Kidney capillary endothelial cell (primary cell): ENCODE measurements around the gene TAS1R1.

Experiments used
- DNase-seq: peaks from one replicate; pipeline ENCODE4 v3.0.0-alpha.2; 2018; ENCODE audit warnings: low spot score

TAS1R1 gene

DNA sequence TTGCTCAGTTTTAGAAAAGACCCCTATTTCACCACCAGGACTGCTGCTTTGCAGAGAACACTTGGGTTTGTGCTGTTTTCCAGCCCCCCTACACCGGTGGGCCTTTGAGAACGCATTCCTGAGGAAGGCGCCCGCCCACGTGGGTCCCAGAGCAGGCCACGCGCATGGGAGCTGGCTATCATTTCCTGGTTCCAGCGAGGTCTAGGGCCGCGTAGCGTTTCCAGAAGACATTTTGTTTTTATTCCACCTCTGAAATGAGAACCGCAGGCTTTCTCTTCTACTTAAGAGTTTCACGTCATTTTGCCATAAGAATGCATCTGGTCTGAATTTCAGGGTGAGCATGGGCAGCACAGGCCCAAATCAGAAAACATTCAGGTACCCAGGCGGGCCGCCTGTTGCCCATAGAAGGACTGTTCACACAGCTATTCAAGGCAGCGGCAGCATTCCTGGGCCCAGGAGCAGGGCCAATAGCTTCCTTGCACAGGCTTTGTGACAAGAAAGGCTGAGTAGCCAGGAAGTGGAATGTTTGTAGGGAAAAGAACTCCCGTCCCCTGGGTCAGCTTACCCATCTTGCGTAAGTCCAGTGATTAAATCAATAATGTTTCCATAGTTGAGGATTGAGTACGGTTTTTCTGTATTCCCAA lies 48.9 kb downstream of the TAS1R1 start:
- DNase-seq = peak; percentile 53

DNA sequence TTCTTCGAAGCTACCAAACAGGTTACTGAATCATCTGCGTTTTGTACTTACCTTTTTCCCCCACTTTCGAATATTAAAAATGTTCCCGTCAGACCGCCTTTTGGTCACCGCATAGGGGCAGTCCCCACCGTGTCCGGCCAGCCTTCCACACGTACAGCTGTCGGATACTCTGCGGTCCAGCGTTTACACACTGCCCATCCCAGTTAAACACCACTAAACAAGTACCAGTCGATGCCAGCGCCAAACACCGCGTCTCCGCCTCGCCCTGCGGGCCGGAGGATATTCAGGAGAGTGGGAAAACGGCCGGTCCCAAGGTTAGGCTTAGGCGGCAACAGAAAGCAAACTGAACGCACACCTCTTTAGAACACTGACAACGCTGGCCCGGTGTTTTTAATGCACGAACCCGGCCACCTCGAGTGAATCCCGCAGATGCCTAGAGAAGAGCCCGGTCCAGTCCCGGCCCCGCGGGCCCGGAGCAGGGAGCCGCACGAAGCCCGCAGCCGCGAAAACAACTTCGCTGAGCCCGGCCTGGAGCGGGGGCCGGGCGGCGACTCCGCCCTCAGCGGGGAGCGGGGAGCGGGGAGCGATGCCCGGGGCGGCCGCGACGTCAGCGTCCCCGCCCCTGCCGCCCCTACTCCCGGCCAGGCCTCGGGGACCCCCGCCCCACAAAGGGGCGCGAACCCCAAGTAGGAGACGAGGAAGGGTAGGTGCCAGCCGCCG lies 57.7 kb downstream of the TAS1R1 start:
- DNase-seq = peak; percentile 31

DNA sequence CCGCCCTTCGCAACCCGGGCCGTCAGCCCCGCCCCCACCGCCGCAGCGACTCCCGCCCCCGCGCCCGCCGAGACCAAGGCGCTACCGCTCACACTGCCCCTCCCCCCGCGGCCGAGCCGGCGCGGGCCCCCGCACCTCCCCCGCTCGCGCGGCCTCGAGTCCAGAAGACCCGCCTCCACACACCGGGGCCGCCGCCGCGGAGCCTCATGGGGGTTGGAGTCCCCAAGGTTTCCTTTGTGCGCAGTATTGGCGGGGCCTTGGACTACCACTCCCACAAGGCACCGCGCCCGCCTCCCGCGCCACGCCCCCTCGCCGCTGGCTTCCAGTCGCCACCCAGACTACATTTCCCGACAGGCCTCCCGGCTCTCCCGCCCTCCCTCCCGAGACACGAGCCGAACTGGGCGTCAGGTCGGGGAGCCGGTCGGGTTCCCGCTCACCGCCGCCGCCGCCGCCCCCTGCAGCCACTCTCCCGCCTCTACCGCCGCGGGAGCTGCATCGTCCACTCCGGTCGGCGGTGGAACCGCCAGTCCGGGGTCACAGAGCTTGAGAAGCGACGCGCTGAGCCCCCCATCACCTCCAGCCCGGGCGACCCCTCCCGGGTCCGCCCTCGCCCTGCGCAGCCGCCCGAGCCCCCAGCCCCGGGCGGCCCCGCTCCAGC lies 58.4 kb downstream of the TAS1R1 start, which contains the start of gene PHF13:
Gene PHF13, plus strand, starts transcription at position 371 of the 658 bp plus-strand sequence. CDS start 336 bp downstream, outside the sequence.
- peak; percentile 97 for DNase-seq

DNA sequence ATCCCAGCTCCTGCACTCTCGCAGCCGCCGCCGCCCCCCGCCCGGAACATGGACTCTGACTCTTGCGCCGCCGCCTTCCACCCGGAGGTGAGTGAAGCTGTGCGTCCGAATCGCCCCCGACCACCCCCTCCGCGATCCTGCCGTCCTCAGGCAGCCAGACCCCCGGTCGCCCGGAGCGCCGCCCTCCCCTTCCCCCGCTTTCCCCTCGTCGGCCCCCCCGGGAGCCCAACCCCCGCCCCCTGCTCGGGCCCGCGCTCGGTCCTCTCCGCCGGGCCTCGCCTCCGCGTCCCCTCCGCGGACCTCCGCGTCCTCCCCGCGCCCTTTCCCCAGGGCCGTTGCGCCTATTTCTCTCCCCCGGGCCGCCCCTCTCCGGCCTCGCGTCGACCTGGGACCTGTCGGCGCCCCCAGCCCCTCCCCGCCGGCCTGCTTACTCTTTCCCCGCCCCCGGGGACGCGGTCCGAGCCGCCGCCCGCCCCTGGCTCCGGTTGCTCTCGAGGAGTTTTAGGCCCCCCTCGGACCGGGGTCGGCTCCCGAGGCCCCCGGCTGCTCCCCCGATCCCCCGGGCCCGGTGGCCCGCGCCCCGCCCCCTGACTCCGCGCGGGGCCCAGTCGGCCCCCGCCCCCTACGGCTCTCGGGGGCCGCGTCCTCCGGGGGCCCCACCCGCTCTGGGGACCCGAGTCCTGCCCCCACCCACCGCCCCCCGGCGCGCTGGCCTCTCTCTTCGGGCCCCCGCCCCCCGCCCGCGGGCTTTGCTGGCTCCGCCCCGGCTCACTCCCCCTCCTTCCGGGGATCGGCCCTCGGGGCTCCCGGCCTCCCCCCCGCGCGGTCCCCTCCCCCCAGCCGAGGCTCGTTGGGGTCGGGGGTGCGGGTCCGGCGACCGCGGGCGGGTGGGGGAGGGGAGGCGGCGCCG lies 59.2 kb downstream of the TAS1R1 start:
- no peak for DNase-seq

DNA sequence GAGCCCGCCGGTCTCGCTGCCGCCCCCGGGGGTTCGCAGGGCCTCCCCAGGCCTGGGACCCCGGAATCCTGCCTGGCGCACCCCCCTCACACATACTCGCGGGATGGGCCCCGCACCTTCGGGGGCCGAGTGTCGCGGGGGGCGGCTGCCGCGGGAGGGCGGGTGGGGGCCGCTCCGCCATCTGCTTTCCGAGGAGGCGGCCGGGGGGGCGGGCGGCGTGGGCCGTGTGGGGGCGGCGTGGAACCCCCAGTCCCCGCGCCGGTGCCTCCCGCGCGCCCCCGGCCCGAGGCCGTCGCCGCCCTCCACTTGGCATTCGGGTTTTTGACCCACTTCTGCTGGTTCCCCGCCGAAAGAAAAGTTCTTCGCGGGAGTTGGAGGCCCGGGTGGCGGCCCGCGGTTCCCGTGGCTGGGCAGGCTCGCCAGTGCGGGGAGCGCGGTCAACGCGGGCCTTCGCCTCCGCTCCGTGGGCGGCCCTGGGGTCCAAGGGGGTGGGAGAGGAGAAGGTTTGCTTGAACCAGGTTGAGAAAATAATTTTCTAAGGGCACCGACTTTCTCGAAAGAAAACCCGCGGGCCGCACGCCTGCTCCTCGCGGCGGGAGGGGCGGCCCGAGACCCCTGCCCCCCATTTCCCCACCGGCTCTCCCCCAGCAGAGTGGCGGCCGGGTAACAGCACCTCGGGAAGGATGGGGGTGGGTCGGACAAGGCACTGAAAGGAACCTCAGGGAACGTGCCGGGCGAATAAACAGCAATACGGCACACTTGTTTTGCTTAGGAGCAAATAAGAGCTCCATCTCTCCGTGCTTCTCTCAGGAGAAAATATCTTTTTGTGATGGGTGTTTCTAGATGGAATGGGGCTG lies 60.0 kb downstream of the TAS1R1 start:
- DNase-seq = no peak

DNA sequence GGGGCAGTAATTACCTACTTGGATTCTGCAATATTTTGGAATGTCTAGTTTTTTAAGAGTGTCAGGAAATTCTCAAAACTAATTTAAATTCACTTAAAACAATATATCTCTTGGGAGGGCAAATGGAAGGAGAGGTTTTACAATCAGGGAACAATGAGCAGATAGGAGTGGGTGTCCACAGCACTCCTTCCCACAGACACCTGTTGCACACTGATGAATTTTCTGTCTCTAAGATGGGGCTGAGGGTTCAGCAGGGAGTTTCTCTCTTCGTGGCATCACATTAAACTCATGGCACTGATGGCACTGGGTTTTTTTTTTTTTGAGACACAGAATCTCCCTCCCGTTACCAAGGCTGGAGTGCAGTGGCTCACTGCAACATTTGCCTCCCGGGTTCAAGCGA lies 63.9 kb downstream of the TAS1R1 start:
- no peak for DNase-seq

DNA sequence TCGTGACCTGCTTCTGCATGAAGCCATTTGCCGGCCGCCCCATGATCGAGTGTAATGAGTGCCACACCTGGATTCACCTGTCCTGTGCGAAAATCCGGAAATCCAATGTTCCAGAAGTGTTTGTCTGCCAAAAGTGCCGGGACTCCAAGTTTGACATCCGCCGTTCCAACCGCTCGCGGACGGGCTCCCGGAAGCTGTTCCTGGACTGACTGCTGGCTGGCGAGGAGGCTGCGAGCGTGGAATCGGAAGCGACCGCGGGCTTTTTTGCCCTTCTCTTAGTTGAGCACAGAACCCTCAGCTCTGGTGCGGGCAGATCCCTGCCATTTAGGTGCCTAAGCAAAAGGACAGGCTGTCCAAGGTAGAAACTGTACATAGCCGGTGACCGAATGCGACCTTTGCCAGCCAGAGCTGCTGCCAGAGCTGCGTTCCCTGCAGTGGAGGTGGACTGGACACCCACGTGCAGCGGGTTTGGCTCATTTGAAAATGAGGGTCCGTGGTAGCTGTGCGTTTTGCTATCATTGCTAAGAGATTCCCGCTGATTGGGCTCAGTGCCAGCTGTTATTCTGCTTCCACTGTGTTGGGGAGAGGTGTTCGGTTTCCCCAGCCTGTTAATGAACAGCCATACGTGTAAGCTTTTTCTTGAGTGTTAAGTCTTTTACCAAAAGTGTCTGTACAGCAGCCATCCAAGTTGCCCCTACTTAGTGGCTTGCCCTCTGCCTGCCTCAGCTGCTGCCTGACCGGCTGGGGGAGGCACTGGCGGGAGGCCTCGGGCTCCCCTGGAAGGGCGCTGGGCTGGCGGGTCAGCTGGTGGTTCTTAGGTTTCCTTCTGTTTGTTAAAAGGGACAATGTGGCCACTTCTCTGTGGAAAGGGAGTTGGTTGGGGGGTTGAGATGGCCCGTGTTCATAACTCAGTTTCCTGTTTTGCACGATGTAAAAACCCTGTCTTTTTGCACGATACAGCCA lies 66.6 kb downstream of the TAS1R1 start:
- no peak for DNase-seq

DNA sequence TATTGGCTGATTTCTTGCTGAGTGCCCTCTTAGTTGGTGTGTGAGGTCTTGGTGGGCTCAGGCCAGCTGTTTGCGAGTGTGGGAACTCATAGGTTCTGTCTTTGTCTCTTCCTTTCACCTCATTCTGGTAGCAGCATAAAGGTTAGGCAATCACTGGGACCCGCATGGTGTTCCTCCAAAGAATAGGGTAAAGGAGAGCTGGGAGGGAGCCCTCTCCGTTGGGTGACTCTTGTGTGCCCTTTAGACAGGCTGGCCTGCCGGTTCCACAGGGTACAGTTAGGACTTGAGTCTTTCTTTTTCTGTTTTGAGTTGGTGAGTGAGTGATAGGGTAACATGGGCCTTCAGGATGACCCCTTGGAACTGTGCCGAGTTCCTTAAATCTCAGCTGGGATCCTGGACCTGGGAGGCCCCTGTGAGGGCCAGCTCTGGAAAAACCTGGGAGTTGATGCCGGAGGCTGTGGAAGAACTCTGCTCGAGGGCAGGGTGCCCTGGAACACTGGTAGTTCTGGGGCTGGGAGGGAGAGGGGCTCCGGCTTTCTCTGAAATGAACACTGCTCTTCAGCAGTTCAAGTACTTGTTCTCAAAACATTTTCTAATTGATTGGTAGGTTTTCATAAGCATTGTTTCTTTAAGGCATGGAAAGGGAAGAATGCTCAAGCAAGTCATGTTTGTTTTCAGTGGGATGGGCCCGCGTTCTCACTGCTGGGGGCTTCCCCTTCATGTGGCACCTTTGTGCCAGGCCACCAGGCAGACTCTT lies 67.5 kb downstream of the TAS1R1 start:
- DNase-seq = no peak

DNA sequence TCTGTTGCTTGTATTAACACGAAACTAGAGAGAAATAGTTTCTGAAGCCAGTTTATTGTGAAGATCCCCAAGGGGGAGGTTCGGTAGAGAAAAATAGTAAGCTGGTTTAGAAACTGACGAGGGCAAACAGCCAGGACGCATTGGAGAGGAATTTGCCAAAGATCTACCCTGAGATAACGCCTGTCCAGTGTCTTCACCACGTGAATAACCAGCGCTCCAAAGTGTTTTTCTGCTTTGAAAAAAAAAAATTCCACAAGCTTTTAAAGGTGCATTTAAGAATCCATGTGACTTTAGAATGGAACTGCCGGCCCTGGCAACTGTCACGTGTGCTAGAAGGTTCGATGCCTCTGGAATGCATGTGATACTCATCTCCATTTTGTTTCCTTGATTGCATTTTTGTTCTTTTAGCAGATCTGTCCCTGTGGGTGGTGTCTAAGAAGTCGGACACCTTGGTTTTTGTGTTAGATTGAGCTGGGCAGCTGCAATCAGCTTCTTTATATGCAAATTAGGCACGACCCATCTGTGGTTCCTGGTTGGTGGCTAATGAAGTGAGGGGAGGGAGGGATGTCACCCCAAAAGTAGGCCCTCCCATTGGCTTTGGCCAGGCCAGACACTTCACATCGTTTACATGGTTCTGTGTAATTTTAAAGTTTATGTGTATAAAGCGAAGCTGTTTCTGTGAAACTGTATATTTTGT lies 68.3 kb downstream of the TAS1R1 start:
- no peak for DNase-seq

DNA sequence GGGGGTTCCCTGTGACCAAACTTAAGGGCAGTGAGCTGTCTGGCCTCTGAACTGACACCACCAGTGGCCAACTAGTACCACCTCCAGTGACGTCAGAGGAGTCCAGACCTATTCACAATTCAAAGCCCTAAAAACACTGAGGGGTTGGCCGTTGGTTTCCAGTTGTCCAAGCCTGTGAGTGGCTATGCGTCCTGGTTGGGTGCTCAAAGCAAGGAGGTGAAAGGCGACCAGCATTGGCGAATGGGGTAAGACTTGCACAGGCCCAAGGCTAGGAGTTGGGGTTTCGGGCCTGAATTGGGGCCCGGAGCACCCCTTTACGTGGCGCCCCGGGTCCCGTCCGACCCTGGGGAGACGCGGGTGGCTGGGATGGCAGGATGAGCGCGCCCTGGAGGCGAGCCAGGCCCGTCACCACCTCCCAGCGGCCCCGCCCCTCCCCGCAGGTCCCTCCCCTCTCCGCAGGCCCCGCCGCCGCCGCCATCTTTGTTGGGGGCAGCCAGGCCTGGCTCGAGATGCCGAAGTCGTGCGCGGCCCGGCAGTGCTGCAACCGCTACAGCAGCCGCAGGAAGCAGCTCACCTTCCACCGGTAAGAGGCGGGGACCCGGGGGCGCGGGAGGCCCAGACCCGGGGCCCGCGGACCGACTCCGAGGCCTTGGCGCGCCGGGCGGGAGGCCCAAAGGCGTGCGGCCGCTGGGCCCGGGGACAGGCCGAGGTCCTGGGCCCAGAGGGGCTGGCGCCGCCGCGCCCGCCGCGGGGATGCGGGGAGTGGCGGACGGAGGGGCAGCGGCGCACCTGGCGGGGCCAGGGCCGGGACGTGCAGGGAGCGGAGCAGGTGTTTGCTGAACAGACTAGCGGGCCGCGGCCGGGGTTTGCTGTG lies 69.8 kb downstream of the TAS1R1 start, which contains the start of gene THAP3:
Gene THAP3, plus strand, starts transcription at position 159 of the 874 bp plus-strand sequence. Its CDS starts 351 bp downstream, at position 510.
- DNase-seq = peak; percentile 78

DNA sequence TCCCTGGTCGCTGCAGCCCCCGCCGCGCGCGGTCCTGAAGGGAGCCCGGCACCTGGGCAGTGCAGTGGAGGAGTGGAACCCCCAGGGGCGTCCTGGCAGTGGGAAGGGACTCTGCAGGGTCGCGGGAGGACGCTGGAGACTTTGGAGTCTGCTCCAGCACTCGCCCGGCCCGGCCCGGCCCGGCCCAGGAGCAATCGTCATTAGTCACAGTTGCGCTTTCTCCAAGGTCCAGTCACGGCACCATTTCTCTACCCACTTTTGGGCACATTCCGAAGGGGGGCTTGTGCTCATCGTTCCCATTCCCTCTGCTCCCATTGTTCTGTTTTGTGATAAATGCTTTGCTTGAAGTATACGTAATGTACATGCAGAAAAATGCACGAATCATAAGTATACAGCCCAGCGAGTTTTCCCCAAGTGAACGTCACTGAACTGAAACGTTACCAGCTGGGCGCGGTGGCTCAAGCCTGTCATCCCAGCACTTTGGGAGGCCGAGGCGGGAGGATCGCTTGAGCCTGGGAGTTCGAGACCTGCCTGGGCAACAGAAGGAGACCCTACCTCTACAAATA lies 70.6 kb downstream of the TAS1R1 start:
- peak; percentile 29 for DNase-seq

DNA sequence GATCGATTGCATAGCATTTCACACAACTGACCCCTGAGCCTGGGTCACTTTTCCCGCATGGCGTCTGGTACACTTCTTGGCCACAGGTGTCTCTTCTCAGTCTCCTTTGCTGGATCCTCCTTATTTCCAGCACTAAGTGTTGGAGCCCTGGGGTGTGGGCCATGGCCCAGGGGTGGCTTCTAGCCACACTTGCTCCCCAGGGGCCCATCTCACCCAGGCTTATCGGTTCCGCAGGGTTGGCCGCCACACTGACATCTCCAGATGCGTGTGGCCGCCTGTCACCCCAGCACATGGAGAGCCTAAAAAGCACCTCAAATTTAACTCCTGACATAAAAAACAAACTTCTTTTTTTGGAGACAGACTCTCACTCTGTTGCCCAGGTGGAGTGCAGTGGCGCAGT lies 71.9 kb downstream of the TAS1R1 start:
- DNase-seq = no peak

DNA sequence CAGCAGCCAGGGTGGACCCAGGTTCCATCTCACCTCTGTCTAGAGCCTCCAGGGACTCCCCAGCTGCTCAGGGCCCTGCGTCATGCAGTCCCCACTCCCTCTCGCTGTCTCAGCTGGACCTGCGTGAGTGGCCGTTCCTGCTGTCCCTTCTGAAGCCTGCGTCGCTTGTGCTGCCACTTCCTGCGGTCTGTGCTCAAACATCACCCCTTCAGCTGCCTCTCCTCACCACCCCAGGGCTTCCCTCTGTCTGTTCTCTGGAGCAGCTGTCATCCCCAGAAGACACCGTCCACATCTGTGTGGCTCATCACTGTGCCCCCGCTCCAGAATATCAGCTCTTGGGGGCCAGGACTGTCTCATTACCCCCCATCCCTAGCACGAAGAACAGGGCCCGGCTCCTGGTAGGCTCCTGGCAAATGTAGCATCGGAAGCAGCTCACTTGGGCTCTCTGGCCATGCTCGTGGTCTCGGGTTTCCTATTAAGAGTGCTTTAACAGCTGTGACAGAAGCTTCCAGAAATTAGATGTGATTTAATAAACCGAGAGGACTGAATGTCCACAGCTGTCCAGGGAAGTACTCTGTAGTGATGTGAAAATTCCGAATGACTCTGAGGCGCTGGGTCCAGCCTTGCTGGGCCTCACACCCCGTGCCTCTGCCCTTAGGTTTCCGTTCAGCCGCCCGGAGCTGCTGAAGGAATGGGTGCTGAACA lies 72.9 kb downstream of the TAS1R1 start:
- DNase-seq = no peak

DNA sequence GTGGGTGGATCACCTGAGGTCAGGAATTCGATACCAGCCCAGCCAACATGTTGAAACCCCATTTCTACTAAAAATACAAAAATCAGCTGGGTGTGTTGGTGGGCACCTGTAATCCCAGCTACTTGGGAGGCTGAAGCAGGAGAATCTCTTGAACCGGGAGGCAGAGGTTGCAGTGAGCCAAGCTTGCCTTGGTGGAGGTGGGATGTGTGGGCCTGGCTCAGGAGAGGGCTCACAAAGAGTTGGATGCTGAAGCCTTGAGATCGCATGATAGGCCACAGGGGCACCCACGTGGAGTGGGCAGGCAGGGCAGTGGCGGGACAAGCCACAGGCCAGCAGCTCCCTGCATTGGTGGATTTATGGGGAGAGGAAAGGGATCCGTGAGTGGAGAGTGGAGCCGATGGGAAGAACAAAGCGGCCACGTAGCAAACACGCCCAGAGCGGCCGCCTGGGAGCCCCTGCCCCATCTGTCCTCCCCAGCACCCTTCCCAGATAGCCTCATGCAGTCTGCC lies 73.9 kb downstream of the TAS1R1 start:
- DNase-seq = no peak
